NCI-H2081 (cell line): ENCODE measurements around the gene MRPS23.
A peak's percentile ranks its signal among the peaks of the same experiment; 100 is the strongest.
"Not testable (repeated sequence)": the region's sequence is repeated elsewhere in the genome, so short reads cannot be mapped to it uniquely, and the experiment has no call there.

Experiments used
- DNase-seq, 2 experiments: peaks; one replicate each; lab custom pipeline; 2025; lab: John Stamatoyannopoulos, UW

Gene MRPS23

DNA sequence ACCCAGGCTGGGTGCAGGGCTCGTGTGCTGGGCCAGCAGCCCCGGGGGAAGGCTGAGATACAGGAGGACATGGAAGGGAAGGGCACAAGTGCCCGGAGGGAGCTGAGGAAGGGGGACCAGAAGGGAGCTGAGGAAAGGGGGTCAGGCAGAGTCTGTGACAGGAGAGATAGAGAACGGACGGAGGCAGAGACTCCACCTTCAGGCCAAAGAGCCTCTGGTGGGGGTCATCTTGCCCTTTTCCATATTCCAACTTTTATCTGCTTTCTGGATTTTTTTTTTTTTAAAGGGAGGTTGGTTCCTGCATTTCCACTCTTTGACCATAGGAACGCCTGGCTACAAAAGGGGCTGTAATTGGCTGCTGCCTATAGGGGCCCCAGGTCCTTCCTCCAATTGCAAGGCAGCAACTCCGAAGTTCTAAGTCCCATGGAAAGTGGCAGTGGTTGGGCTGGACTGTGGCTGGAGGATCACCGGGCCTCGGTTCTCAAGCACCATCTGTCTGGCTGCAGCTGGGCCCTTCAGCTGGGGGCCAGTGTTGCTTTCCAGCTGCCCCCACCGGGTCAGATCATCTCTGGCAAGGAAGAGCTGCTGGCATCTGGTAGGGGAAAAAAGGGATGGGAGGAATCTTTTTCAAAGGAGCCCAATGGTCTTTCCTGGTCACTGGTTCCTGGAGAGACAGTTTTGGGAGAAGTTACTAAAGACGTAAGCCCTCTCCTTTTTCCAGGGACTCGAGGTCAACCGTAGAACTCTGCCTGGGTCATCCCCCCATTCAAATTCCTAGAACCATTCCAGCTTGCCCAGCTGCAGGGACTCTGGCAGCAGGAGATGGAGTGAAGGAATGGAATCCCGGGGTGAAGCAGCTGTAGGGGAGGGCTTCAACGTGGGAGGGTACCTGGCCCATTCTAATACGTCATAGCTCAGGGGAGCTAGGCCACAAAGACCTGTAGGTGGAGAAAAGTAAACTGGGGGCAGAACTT lies 13.1 kb upstream of the MRPS23 start:
- DNase-seq, result no peak

DNA sequence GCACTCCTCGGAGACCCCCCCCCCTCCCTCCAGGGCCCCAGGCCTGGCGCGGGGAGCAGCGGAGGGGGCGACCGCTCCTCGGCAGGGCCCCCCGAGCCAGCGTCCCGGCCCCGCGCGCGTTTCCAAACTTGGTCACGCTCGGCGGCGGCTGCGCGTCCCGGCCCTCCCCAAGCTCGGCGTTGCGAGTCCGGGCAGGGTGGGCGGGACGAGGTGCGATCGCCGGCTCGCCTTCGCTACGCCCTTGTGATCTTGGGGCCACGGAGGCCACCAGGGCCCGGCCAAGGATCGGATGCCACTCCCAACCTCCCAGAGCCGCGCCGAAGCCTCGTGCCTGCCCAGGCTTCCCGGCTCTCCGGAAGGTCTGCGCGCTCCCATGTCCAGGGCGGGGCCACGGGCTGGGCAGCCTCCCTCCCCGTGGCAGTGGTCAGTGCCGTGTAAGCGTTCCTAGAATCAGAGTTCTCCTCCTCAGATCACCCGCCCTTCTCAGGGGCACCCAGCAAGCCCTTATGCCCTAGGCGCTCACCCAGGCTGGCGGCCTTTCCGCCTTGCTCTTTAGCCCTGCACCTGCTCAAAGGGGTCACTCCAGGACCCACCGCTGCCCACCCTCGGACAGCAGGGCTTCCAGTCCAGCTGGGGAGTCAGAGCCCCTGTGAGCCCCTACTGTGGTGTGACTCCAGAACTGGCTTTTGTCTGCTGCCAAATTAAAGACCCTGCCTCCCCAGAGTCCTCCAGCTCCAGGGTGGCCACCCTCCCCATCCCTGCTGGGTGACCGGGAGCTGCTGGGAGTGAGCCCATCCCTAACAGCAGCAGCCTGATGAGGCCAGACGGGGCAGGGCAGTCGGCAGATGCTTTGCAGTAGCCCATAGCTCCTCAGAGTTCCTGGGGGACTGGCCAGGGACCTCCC lies 12.2 kb upstream of the MRPS23 start:
- DNase-seq, result no peak

DNA sequence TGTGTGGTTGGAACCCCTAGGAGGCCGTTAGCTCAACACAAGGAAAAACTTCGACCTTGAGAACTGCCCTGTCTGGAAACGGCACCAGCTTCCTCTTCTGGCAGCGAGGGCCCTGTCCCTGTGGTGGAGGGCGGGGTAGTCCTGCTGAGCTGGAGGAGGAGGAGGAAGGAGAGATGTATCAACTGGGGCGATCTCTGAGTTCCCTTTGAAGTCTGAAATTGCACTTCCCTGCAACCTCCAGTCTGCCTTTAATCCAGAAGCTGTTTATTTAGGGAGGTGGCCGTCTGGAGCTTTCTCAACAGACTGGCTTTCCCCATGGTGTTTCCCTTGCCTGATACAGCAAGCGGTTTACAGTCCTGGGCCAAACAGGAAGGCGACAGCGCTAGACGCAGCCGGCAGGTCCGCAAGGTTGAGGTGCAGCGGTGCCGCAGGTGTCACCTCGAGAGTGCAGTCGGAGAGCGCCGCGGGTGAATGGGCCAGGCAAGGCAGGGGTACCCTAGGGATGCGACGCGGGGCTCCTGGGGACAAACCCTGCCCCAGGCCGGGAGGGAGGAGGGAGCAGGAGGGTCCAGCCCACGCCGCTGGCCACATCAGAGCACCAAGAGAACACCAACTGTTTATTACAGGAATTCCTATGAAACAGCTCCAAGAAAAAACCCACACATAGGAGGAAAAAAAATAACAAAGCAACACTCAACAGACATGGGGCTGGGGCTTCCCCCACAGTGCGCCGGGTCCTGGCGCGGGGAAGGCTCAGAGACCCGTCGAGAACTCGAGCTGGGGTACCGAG lies 11.4 kb upstream of the MRPS23 start:
- peak; percentile 29 to 66 for DNase-seq

DNA sequence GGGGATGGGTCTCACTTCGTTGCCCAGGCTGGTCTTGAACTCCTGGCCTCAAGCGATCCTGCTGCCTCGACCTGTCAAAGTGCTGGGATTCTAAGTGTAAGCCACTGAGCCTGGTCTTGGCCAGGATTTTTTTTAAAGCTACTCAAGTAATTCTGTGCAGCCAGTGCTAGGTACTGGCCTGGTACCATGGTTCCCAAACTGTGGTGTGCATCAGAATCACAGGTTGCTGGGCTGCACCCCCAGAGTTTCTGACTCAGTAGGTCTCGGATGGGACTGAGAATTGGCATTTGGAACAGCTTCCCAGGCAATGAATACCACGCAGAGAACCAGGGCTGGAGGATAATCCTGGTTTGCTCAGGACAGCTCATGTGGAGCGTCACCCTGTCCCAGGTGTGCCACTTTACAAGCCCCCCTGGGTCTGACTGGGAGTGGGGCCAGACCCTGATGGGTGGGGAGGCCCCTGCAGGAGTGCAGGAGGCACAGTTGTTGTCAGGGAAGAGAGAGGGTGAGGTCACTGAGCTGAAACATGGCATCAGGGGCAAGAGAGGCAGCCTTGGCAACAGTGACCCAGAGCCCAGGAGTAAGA lies 10.7 kb upstream of the MRPS23 start:
- peak; percentile 59 to 85 for DNase-seq

DNA sequence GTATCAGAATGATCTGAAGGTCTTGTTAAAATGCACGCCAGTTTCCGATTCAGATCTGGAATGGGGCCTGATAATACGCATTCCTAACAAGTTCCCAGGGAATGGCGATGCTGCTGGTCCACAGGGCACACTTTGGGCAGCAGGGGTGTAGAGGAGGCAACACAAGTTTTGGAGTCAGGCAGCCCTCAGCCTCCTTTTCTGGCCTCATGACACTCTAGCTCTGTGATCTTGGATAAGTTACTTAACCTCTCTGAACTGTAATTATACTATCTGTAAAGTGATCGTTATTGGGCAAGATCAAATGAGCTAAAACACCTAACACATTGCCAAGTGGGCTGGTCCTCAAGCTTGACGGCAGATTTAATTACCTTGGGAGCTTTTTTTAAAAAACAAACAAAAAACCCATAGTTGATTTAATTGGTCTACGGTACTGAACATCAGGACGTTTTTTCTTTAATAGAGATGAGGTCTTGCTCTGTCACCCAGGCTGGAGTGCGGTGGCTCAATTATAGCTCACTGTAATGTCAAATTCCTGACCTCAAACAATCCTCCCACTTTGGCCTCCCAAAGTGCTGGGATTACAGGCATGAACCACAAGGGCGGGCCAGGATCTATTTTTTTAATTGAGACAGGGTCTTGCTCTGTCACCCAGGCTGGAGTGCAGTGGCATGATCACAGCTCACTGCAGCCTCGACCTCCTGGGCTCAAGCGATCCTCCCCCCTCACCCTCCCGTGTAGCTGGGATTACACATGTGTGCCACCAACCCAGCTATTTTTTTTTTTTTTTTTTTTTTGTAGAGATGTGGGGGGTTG lies 10.0 kb upstream of the MRPS23 start:
- DNase-seq, result peak in 1 of 2 experiments; percentile 44

DNA sequence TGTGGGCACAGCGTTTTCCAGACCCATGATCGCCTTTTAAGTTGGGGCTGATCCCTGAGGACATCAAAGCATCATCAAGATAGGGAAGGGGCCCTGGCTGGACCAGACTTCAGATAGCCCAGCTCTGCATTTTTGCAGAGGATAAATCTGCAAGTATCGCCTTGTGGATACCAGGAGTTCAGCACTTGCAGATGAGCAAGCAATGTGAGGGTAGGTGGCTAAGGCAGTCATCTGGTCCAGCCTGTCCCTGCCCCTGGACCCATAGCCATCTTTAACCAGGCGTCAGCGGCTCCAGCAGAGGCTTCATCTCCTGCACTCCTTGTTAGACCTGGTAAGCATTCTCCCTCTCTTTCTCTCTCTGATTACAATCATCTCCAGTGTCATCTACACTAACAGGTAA lies 9.0 kb upstream of the MRPS23 start:
- DNase-seq, result no peak

DNA sequence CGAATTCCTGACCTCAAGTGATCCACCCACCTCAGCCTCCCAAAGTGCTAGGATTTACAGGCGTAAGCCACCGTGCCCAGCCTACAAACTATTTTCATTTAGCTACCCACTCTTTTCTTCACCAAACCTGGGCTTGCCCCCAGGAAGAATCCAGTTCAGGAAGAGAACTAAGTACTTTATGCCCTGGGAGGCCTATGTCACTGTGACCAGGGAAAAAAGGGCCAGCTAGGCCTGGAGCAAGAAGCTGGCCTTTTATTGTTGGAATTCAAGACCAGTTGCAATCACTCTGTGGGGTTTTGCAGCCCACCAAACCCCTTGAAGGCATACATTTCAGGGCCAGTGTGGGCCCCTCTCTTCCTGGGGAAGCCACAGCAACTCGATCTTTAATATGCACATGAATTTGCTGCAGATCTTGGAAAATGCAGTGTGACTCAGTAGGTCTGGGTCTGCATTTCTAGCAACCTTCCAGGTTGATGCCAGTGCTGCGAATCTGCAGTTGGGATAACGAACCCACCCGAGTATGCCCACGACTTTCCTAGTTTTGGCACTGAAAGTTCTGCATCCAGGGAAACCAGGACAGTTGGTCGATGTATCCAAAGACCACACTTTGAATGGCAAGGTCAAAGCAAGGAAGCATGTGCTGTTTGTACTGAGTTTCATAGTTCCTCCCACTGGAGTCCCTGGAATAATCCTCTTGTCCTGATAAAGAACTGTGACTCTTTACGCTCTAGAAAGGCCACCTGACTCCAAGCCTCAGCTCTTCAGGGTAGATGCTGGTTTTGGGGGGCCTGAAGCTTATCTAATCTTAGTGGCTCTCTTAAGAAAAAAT lies 7.2 kb upstream of the MRPS23 start:
- DNase-seq, result no peak

DNA sequence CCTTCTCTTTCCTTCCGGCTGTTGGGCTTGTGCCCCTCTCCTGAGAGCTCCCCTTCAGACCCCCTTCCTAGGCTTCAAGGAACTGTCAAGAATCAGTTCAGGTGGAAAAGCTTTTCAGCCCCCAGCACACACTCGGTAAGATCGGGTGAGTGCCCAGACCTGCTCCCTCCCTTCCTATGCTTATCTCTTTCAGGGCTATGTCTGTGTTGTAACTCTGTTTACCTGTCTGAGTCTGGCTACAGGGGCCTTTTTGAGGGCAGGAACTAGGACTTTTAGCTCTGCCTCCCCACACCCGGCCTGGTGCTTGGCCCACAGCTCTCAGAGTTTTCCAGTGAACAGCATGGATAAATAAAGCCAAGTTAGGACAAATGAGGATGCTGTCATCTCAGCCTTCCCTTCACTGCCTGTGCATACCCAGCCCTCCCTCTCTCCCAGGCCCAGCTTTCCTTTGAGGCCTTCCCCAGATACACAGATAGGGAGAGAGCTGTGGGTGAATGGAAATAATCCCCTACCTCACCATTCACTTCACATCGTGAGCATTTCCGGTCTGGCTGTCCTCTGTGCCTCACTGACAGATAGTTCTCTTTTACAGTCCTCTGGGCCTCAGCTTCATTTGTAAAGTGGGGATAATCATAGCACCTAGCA lies 5.7 kb upstream of the MRPS23 start:
- no peak for DNase-seq

DNA sequence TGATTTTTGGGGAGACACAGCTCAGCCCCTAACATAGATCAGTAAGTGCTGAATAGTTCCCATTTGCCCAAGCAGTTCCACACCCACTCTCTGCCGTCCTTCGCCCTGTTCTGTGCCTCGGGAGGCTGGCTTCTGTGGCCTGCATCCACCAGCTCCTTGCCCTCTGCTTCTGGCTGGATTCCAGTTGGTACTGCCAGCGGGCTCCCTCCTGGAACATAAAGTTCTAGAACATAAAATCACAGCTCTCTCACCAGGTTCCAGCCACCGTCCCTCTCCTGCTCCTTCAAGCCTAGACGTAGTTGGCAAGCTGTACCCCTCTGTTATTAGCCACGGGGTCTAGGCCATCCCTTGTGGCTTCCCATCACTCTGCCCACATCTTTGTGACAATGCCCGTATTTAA lies 3.9 kb upstream of the MRPS23 start:
- DNase-seq, result no peak

DNA sequence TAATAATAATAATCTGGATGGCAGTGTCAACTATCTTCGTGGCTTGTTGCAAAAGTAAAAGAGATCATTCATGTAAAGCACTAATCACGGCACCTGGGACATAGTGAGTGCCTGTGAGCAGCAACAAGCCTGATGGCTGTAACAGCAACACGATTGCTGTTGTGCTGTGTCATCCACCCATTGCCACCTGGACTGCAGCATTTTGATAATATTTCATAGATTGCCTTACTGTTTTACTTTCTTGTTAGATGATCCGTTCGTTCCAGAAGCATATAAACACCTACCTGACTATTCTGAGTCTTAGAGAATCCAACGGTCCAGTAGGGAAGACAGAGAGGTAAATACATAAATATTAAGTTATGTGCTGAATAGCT lies 3.1 kb upstream of the MRPS23 start:
- no peak for DNase-seq

DNA sequence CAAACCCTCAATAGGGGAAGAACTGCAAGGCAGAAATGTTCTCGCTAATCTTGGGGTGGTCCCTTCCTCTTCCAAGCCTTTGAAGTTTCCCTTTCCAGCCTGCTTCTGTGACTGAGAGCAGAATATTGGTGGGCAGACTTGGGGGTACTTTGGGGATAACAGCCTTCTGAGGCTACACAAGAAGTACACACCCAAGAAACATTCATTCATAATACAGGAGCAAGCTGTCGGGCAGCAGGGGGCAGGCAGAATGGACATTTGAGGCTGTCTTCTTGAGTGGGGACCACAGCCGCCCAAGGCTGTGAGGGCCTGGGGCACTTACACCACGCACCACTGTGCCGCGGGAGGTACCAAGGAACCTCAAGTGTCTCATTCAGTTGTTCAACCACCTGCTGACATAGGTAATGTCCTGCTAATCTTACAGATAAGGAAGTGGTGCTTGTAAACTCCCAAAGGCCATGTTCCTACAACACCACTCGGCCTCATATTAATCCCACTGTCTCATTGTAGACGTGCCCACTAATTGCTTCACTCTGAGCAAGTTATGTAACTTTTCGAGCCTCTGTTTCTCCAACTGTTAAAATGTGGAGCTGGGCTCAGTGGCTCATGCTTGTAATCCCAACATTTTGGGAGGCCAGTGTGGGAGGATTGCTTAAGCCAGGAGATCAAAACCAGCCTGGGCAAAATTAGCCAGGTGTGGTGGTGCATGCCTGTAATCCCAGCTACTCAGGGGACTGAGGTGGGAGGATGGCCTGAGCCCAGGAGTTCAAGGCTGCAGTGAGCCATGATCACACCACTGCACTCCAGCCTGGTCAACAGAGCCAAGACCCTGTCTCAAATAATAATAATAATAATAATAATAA lies 2.5 kb upstream of the MRPS23 start:
- DNase-seq, result no peak

DNA sequence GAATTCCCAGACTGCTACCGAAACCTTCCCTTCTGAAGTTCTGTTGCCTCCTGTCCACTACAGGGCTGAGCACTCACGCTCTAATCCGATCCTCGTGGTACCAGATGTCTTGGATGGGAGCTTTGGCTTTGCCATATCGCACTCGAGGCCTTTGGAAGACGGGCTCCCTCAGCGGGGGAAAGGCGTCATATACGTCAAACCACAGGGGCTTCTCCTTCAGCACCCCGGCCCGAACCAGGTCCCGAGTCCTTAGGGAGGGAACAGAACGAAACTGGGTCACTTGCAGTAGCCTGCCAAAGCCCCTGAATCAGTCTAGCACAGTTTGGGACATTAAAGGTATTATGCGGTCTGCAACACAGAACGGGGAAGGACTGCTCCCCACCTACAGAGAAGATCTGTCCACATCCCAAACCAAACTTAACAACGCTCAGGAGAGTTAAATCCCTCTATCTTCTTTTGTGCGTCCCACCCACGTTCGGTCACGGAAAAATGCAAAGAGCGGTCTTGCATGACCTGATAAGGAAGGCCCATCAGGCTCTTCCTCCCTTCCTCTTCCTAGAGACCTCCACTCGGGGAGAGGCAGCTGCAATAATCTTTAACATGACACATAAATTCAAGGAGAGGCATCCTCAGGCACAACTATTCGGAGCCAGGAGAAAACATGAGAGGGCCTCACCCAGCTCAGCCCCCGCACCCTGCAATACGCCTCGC lies 526 bp downstream of the MRPS23 start:
- DNase-seq, result no peak

DNA sequence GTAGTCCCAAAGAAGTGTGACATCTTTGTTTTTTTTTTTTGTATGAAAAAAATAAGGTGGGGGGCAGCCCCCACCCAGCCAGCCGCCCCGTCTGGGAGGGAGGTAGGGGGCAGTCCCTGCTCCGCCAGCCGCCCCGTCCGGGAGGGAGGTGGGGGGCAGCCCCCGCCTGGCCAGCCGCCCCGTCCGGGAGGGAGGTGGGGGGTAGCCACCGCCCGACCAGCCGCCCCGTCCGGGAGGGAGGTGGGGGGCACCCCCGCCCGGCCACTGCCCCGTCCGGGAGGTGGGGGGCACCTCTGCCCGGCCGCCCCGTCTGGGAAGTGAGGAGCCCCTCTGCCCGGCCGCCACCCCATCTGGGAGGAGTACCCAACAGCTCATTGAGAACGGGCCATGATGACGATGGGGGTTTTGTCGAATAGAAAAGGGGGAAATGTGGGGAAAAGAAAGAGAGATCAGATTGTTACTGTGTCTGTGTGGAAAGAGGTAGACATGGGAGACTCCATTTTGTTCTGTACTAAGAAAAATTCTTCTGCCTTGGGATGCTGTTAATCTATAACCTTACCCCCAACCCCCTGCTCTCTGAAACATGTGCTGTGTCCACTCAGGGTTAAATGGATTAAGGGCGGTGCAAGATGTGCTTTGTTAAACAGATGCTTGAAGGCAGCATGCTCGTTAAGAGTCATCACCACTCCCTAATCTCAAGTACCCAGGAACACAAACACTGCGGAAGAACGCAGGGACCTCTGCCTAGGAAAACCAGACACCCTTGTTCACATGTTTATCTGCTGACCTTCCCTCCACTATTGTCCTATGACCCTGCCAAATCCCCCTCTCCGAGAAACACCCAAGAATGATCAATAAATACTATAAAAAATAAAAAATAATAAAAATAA lies 3.5 kb downstream of the MRPS23 start:
- not testable (repeated sequence) for DNase-seq

DNA sequence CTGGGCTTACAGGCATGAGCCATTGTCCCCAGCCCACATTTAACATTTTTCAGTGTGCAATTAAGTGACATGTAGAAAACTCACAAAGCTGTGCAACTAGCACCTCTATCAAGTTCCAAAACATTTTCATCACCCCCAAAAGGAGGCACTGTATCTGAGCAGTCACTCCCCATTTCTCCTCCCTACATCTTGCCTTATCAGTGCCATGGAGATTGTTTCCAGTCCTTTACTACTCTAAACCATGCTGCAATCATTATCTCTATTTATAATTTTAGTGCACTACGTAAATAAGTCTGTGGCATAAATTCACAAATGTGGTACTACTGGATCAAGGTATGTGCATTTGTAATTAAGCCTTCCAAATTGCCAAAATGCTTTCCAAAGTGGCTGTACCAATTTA lies 7.6 kb downstream of the MRPS23 start:
- no peak for DNase-seq

DNA sequence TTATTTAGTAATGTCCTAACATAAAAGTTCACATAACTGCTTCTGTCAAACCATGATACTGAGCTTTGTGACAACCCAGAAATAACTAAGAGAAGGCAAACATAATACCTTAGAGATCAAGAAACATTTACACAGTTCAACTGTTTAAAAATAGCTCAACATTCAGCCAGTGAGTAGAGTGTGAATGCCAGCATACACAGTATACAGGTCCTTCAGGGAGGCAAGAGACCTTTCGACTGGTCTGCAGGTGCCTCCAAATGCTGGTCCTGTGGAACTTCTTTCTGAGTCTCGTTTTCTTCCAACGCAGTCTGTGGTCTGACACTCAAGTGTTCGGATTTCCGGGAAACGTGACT lies 10.3 kb downstream of the MRPS23 start:
- DNase-seq, result no peak

DNA sequence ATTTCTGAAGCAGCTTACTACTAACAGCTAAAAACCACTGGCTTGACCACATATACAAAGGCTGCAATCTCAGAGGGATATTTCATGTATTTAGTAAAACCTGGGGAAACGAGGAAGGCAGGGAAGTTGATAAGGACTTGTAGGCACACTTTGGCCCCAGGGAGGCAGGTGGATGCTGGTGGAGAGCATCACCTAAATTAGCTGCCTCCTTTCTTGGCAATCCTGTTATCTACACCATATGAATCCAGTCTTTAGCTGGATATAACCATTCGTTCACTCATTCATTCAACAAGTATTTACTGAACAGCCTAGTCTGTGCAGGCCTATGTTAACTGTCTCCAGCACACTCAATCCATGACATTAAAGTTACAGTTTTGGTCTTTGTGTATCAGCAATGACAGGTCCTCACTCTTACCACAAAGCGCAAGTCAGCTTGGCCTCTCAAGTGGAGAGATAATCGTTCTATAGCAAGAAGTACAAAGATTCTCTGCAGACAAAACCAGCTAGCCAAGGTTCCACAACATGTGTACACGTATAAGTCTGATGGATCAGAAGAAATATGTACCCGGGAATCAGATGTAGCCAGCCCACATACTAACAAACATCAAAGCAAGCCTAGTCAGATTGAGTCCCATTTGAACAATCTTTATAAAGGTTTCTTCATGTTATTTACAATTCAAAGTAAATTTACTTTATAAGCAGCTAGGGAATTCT lies 10.8 kb downstream of the MRPS23 start:
- DNase-seq, result no peak
